OCI-LY3 (cell line): ENCODE results near the gene ELOF1.

ENCODE experiments used
- EZH2phosphoT487 ChIP-seq: fragments of 200-600 bp; shearing (Covaris generic); IDR thresholded peaks from 2 replicates; pipeline ENCODE4 v1.6.1; 2018; ENCODE audit warnings: antibody characterized with exemption, mixed run types, low read depth
- TF ChIP-seq, protein P1 (sequence below): fragments of 200-600, 300-600 bp; sonication (generic); IDR thresholded peaks from 2 replicates; pipeline ENCODE4 v1.5.1; 2014; ENCODE audit warnings: antibody characterized with exemption, low read length, low read depth

DNA sequence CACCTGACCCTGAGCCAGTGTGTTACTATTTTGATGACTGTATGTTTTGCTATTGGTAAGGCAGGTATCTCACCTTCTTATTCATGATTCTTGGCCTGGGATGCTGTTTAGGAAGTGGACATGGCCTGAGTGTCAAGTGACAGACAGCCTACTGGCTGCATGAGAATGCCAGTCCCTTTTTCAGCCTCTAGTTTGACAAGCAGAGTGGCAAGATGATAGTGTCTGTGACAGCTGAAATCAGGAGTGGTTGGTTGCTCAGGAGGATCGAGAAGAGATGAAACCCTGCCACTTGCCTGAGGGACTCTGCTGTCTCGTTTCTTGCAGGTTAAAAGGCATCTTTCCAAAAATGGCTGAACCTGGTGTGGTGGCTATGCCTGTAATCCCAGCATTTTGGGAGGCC lies 7.1 kb upstream of the ELOF1 start:
- TF ChIP-seq, protein P1, sequence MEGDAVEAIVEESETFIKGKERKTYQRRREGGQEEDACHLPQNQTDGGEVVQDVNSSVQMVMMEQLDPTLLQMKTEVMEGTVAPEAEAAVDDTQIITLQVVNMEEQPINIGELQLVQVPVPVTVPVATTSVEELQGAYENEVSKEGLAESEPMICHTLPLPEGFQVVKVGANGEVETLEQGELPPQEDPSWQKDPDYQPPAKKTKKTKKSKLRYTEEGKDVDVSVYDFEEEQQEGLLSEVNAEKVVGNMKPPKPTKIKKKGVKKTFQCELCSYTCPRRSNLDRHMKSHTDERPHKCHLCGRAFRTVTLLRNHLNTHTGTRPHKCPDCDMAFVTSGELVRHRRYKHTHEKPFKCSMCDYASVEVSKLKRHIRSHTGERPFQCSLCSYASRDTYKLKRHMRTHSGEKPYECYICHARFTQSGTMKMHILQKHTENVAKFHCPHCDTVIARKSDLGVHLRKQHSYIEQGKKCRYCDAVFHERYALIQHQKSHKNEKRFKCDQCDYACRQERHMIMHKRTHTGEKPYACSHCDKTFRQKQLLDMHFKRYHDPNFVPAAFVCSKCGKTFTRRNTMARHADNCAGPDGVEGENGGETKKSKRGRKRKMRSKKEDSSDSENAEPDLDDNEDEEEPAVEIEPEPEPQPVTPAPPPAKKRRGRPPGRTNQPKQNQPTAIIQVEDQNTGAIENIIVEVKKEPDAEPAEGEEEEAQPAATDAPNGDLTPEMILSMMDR: no peak
- TF ChIP-seq EZH2phosphoT487: no peak
